Upper lobe of left lung (tissue), 4 donors: ENCODE results near the gene ERMP1.

Experiments
- CTCF ChIP-seq, 6 experiments: fragments of 450-650 bp in 4 of 6; fragments of 200-600 bp in 2 of 6; sonication (generic) in 2 of 6; IDR thresholded peaks; one replicate each; pipeline ENCODE4 v1.5.1; 2016 to 2019; ENCODE audit warnings: antibody characterized with exemption in 6 of 6
- POLR2A ChIP-seq, 4 donors: fragments of 450-650 bp; IDR thresholded peaks; one replicate each; pipeline ENCODE4 v1.5.1; 2016 to 2017; ENCODE audit warnings: antibody characterized with exemption in 4 of 4, mild to moderate bottlenecking in 2 of 4

- TF ChIP-seq CTCF (IDR thresholded peaks at IDR 0.05) (no peak), POLR2A (IDR thresholded peaks at IDR 0.05) (no peak)
Measured at GRCh38 chr9:5743109-5743508, 89.8 kb downstream of the ERMP1 start.
